Inflammatory macrophage treated with lipopolysaccharide for 1 hour (primary cell): ENCODE data around the gene LGI4.
"Not testable (repeated sequence)": the region's sequence is repeated elsewhere in the genome, so short reads cannot be mapped to it uniquely, and the experiment has no call there.

Experiments used
- DNase-seq, 2 donors: peaks; one replicate each; pipeline ENCODE4 v3.0.0-alpha.2; 2020 to 2022

LGI4 gene

DNA sequence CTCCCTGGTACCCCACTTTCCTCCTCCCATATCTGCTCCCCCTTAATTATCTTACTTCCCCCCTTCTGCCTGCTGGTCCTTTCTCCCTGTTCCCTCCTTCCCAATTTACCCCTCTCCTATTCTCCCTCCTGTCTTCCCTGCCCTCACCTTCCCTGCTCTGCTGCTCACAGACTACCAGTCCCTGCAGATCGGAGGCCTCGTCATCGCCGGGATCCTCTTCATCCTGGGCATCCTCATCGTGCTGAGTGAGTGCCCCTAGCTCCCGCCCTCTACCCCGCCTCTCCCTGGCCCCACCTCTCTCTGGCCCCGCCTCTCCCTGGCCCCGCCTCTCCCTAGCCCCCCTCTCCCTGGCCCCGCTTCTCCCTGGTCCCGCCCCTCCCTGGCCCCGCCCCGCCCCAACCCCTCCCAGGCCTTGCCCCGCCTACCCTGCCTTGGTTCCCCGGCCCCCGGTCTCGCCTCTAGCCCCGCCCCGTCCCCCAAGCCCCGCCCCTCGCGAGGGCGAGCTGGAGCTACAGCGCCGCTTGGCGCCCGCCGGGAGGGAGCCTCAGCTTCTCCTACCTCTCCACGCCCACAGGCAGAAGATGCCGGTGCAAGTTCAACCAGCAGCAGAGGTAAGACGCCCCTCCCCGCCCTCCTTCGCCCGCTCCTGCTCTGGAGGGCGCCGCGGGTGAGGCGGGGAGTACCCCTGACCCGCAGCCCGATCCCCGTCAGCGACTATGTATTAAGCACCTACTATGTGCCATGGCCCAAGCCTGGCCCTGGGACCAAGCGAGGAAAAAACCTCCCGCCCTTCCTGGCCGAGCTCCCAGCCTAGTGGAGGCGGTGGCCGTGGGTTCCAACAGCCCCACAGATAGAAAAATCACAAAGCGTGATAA lies 6.3 kb upstream of the LGI4 start:
- peak; percentile 86 for DNase-seq

- no peak for DNase-seq
Measured at GRCh38 chr19:35140207-35140961, 5.5 kb upstream of the LGI4 start.

DNA sequence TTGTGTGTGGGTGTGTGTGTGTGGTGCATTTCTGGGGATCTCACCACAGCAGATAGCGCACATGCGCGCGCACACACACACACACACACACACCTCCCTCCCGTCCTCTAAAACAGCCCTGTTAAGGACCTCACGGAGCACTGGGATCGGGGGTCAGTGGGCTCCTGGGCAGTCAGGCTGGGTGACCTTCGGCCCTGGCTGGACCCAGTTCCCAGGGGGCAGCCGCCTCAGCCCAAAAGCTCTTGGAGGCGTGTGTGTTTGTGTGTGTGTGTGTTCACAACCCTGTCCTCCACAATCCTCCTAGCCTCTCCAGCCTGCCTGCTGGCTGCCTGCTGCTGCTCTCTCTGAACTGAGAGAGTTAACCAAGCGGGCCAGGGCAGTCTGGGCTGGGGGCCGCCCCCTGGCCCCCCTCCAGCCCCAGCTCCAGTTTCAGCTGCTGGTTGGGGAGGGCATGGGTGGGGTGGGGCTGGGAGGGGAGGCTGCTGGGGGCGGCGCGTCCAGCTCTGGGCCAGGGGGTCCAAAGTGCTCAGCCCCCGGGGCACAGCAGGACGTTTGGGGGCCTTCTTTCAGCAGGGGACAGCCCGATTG lies 3.5 kb upstream of the LGI4 start, which contains the start of gene FXYD1:
Gene FXYD1 (plus strand): TSS at position 520 of the 588 bp plus-strand sequence. CDS start 1,256 bp downstream, outside the sequence.
- no peak for DNase-seq

DNA sequence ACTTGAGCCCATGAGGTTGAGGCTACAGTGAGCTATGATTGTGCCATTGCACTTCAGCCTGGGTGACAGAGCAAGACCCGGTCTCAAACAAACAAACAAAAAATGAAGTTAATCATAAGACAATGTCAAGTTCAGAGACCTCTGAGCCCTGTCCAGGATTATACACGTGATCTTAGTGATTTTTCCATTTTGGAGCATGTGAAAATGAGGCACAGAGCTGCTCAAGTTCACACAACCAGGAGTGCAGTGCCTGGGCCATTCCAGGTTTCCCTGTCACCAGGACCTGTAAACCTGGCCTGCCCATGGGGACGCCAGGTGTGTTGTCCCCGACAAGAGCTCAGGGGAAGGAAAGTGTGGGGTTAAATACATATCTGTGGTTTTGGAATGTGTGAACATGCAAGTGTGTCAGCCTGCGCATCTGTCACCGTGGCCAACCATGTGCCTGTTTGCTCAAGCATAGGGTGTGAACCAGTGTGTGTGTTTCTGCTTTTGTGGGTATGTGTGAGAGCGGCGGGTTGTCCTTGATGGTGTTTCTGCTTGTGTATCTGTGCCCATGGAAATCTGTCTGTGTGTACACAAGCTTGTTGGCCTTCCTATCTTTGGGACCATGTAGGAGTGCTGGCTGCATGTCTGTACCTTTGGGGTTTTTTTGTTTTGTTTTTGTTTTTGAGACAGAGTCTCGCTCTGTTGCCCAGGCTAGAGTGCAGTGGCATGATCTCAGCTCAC lies 2.3 kb upstream of the LGI4 start:
- no peak for DNase-seq

GRCh38 chr19:35136231-35136630 lies 1.4 kb upstream of the LGI4 start:
- DNase-seq = no peak

DNA sequence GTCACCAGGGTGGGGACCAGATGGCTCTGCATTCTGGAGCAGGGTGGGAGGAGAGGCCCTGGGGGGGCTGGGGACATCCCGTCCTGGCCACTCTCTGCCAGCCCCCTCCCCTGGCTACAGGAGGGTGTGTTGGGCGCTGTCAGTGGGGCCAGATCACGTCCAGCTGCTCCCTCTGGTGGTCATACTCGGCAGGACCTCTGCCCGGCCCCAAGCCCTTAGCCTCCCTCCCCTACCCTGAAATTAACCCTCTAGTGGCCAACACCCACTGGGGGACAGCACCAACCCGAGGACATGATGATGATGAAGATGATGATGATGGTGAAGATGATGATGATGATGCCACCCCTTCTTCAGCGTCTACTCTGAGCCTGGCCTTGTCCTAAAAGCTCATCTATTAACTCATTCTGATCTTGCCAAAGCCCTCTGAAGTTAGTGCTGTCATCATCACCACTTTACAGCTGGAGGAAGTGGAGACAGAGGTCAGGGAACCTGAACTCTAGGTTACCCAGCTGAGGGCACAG lies 590 bp upstream of the LGI4 start:
- peak in 1 of 2 donors; percentile 81 for DNase-seq

GRCh38 chr19:35133826-35134225 lies 1.0 kb downstream of the LGI4 start:
- DNase-seq = no peak

- no peak for DNase-seq
Measured at GRCh38 chr19:35132254-35132653, 2.6 kb downstream of the LGI4 start.

DNA sequence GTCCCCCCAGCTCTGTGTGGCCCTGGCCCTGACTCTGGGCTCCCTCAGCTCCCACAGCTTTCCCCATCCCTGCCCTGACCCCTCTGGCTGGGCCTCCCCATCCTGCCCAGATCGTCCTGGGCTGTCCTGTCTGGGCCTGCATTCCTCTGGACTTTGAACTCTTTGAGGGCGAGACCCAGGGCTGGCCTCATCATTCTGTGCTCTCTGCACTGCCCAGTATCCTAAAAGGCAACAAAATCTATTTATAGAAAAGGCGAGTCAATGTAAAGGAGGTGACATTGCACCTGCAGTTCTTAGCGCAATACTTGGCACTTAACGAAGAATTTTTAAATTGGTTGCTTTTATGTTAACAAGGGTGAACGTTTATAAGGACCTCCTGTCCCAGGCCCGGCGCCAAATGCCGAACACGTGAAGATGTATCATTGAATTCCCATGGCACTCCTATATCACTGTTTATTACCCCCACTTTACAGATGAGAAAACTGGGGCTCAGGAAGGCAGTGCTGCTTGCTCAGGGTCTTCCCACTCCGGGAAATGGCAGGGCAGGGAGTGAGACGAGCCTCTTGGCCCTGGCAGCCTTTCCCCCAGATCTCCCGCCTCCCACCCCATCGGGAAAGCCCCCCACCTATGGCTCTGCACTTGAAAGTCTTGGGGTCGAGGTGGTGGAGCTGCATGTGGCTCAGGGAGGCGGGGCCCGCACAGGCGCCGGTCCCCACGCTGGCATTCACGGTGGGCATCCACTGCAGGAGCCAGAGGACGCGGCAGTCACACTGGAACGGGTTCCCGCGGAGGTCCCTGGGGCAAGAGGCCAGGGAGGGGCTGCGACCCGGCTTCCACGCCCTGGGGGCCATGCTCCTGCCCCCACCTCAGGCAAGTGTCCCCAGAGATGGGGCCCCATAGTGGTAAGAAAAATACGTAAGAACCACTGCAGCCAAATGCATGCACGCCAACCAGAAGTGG lies 3.8 kb downstream of the LGI4 start:
- no peak for DNase-seq

GRCh38 chr19:35129724-35130274 lies 5.1 kb downstream of the LGI4 start:
- DNase-seq = not testable (repeated sequence)

- DNase-seq = no peak
Measured at GRCh38 chr19:35128398-35129057, 6.3 kb downstream of the LGI4 start.

- DNase-seq = no peak
Measured at GRCh38 chr19:35127871-35128270, 7.0 kb downstream of the LGI4 start.

DNA sequence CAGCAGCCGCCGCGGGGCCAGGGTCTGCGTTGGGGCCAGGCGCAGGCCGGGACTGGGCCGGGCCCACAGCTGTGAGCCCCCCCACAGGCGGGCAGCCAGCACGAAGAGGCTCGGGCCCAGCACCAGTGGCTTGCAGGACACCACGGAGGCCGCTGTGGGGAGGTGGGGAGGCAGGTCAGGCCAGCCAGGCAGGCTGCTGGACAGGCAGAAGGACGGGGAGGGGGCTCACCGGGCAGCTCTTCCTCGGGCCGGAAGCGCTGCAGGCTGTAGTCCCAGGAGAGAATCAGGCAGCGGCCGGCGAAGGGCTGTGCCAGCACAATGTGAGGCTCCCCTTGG lies 8.3 kb downstream of the LGI4 start:
- DNase-seq = no peak

DNA sequence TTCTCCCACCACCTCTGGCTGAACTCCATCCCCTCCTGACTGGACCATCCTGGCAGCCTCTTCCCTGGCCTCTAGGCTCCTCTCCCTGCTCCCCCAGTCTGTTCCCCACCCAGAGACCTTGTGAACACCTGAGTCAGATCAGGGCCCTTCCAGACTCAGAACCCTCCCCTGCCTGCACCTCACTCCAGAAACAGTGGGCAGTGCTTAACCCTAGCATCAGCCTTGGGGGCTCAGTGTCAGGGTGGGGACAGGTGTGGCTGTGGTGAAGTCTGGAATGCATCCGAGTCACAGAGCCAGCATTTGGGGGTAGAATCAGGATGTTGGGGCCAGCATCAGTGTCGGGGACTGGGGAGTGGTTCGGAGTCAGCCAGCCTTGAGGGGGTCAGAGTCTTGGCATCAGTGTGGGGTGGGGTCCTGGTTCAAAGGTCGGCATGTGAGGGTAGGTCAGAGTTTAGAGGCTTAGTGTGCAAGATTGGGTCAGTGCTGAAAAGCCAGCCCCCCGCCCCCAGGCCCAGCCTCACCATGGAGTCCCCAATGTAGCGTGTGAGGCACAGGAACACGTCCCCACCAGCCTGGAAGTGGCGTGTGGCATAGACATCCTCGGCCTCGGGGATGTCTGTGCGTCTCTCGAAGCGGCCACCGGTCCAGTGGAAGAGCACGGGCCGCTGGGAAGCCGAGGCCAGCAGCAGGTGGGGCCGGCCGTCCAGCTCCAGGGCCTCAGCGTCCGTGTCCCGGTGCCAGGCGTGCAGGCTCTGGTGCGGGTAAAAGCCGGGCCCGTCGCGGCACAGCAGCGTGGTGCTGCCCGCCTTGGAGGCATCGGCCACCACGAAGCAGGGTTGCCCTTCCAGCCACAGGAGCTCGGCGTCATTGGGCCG lies 8.9 kb downstream of the LGI4 start:
- DNase-seq = no peak

DNA sequence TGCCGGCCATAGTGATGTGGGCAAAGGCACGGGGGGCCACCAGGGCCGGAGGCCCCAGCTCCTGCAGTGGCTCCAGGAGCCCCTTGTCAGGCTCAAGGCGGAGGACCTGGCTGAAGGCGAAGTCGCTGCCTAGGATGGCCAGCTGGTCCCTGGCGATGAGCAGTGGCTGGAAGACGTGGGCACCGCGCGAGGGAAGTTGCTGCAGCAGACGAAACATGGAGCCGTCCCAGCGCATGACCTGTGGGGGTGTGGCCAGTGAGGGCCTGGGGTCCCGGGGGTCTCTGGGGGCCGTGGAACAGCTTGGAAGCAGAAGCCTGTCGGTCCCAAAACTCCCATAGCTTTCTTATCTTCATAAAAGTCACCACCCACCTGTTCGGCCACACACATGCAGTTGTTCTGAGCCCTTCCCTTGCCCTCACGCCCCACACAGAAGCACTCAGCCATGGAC lies 9.6 kb downstream of the LGI4 start:
- DNase-seq = no peak

DNA sequence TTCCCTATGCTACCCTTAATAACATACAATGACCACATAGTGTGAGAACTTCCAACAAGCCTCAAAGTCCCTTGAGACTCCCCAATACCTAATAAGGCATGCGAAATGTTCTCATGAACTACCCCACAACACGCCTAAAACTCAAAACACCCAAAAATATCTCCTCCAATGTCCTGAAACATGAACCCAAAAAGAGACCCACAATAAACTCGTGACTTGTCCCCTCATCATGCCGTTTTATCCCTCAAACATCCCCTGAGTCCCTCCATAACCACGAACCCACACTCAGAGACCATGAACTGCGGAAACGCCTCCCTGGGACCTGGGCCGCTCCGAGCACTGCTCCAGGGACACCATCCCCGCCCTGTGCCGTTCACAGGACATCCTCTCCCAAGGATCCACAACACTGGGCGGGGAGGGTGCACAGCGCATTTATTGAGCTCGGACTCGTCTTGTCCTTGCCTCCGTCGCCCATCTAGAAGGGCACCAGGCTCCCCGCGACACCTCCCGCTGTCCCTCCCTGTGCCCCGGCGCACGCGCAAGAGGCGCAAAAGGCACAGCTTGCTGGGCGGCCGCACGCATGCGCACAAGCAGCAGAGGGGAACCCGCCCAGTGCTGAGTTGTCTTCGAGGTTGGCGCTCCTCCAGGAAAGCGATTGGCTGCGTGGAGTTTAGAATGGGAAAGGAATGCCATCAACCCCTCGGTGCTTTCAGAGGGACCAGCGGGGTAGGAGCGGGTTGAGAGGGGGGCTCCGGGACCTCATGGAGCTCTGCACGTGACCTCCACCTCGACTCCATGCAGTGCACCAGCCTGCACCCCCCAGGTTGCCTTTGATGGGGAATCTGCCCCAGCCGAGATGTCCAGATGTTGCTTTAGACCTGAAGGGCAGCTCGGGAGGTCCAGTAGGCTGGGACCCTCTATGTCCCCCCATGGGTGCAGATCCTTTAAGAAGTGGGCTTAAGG lies 10.5 kb downstream of the LGI4 start:
- DNase-seq = peak; percentile 80 to 87

DNA sequence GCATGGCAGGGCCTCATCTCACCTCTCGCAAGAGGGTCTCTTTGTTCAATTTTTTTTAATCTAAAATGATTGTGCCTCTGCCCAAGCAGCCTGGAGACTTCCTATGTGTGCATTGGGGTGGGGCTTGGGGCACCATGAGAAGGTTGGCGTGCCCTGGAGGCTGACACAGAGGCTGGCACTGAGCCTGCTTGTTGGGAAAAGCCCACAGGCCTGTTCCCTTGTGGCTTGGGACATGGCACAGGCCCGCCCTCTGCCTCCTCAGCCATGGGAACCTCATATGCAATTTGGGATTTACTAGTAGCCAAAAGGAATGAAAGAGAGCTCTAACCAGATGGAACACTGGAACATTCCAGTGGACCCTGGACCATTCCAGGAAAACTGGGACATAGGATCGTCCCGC lies 11.3 kb downstream of the LGI4 start:
- peak; percentile 45 to 74 for DNase-seq
